NCI-H748 (cell line): ENCODE data around the gene SERPINB3.
A peak's percentile ranks its signal among the peaks of the same experiment; 100 is the strongest.
"Not testable (repeated sequence)": the region's sequence is repeated elsewhere in the genome, so short reads cannot be mapped to it uniquely, and the experiment has no call there.

ENCODE experiments used
- DNase-seq: peaks from one replicate; lab custom pipeline; 2025; ENCODE audit not compliant: unreplicated experiment; lab: John Stamatoyannopoulos, UW

SERPINB3 gene

GRCh38 chr18:63648241-63648640, 13.5 kb downstream of the SERPINB3 start:
- DNase-seq = no peak

- no peak for DNase-seq
Observed at GRCh38 chr18:63646936-63647335, 14.8 kb downstream of the SERPINB3 start.

- not testable (repeated sequence) for DNase-seq
Observed at GRCh38 chr18:63644694-63645093, 17.0 kb downstream of the SERPINB3 start.

GRCh38 chr18:63644142-63644541, 17.6 kb downstream of the SERPINB3 start, which contains the start of gene SERPINB4:
Gene SERPINB4 (minus strand): TSS chr18:63644256. CDS start chr18:63643577, 679 bp downstream.
- DNase-seq = not testable (repeated sequence)

- DNase-seq = not testable (repeated sequence)
Observed at GRCh38 chr18:63642668-63643356, 18.9 kb downstream of the SERPINB3 start.

- not testable (repeated sequence) for DNase-seq
Observed at GRCh38 chr18:63641157-63641680, 20.5 kb downstream of the SERPINB3 start.

- no peak for DNase-seq
Observed at GRCh38 chr18:63637703-63638102, 24.0 kb downstream of the SERPINB3 start.

GRCh38 chr18:63627819-63628218, 33.9 kb downstream of the SERPINB3 start:
- no peak for DNase-seq

- DNase-seq = no peak
Observed at GRCh38 chr18:63626431-63626830, 35.3 kb downstream of the SERPINB3 start.

- no peak for DNase-seq
Observed at GRCh38 chr18:63624863-63625262, 36.8 kb downstream of the SERPINB3 start.

- DNase-seq = no peak
Observed at GRCh38 chr18:63619661-63620060, 42.0 kb downstream of the SERPINB3 start.

- DNase-seq = no peak
Observed at GRCh38 chr18:63617915-63618234, 43.8 kb downstream of the SERPINB3 start.

GRCh38 chr18:63617049-63617914, 44.4 kb downstream of the SERPINB3 start:
- peak; percentile 98 for DNase-seq

- DNase-seq = no peak
Observed at GRCh38 chr18:63613420-63613819, 48.3 kb downstream of the SERPINB3 start.

GRCh38 chr18:63606526-63606925, 55.2 kb downstream of the SERPINB3 start:
- no peak for DNase-seq
